Right lobe of liver (tissue), 4 donors: ENCODE data around the gene RAP1GAP.

Experiments used
- POLR2A ChIP-seq: fragments of 450-650 bp; IDR thresholded peaks from one replicate; pipeline ENCODE4 v1.6.1; 2017; ENCODE audit warnings: antibody characterized with exemption, mild to moderate bottlenecking
- TF ChIP-seq, protein P1 (sequence below), 4 donors: fragments of 200-600 bp in 3 of 4; fragments of 450-650 bp in 1 of 4; IDR thresholded peaks; one replicate each; pipeline versions ENCODE4 v1.5.1 to v1.8.0; 2016 to 2022; ENCODE audit warnings: antibody characterized with exemption in 4 of 4, mild to moderate bottlenecking in 2 of 4
- donor health status: DM: no; HTN: no; CAD: no.
- donor health status: DM: no; HTN: no; CAD: no.
- donor health status: DM: no; HTN: yes; CAD: no.

DNA sequence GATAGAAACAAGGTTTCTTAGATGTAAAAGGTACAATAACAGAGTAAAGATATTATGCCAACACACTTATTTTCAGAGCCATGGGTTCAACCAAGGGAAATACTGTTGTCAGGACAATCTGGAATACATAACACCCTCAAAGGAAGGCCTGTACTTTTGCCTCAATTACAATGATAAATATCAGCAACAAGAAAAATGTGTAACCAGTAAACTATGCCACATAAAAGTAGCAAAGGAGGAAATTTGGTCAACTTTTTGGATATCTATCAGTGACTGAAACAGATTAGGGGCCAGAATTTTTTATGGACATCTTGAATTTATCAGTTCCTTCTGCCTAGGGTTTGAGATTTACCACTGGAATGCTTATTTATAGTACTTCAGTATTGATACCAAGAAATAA lies 24.6 kb upstream of the RAP1GAP start:
- TF ChIP-seq, protein P1, sequence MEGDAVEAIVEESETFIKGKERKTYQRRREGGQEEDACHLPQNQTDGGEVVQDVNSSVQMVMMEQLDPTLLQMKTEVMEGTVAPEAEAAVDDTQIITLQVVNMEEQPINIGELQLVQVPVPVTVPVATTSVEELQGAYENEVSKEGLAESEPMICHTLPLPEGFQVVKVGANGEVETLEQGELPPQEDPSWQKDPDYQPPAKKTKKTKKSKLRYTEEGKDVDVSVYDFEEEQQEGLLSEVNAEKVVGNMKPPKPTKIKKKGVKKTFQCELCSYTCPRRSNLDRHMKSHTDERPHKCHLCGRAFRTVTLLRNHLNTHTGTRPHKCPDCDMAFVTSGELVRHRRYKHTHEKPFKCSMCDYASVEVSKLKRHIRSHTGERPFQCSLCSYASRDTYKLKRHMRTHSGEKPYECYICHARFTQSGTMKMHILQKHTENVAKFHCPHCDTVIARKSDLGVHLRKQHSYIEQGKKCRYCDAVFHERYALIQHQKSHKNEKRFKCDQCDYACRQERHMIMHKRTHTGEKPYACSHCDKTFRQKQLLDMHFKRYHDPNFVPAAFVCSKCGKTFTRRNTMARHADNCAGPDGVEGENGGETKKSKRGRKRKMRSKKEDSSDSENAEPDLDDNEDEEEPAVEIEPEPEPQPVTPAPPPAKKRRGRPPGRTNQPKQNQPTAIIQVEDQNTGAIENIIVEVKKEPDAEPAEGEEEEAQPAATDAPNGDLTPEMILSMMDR (IDR thresholded peaks at IDR 0.05) = no peak
- TF ChIP-seq POLR2A = no peak
